Panc1 (cell line): Measurements from ENCODE around the gene RTL1.

Experiments
- POLR2AphosphoS5 ChIP-seq: IDR thresholded peaks from 2 replicates; pipeline ENCODE4 v1.6.1; 2012; ENCODE audit warnings: mild to moderate bottlenecking, low read depth, low read length, moderate library complexity
- REST ChIP-seq, 2 experiments: IDR thresholded peaks; 2 replicates each; pipeline ENCODE4 v1.6.1; 2011 to 2012; ENCODE audit warnings: low read depth in 2 of 2, control low read depth in 1 of 2, low read length in 1 of 2, mild to moderate bottlenecking in 1 of 2, moderate library complexity in 1 of 2; ENCODE audit not compliant: insufficient read depth in 1 of 2
- TF ChIP-seq, protein P1 (sequence below): fragments of 450-650 bp; IDR thresholded peaks from 2 replicates; pipeline ENCODE4 v1.5.1; 2017; ENCODE audit warnings: mild to moderate bottlenecking

- TF ChIP-seq, protein P1, sequence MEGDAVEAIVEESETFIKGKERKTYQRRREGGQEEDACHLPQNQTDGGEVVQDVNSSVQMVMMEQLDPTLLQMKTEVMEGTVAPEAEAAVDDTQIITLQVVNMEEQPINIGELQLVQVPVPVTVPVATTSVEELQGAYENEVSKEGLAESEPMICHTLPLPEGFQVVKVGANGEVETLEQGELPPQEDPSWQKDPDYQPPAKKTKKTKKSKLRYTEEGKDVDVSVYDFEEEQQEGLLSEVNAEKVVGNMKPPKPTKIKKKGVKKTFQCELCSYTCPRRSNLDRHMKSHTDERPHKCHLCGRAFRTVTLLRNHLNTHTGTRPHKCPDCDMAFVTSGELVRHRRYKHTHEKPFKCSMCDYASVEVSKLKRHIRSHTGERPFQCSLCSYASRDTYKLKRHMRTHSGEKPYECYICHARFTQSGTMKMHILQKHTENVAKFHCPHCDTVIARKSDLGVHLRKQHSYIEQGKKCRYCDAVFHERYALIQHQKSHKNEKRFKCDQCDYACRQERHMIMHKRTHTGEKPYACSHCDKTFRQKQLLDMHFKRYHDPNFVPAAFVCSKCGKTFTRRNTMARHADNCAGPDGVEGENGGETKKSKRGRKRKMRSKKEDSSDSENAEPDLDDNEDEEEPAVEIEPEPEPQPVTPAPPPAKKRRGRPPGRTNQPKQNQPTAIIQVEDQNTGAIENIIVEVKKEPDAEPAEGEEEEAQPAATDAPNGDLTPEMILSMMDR, result no peak
- TF ChIP-seq POLR2AphosphoS5 (no peak), REST (IDR thresholded peaks at IDR 0.05; ENCODE audit: insufficient read depth in 1 of 2, low read depth in 2 of 2, low read length in 1 of 2) (no peak)
Measured at GRCh38 chr14:100896369-100897060, 7.0 kb downstream of the RTL1 start.
